IMR-90 (cell line): ENCODE measurements around the gene PRPH2.

Experiments used
- CEBPB ChIP-seq: IDR thresholded peaks from 2 replicates; pipeline ENCODE4 v1.6.1; 2012; ENCODE audit warnings: low read depth, low read length, improper control_type of control experiment
- CHD1 ChIP-seq: IDR thresholded peaks from 2 replicates; pipeline ENCODE4 v1.6.1; 2012; ENCODE audit warnings: low read depth, low read length, improper control_type of control experiment
- CTCF ChIP-seq: conservative IDR thresholded peaks from 2 replicates; pipeline ENCODE4 v1.5.1; 2012; ENCODE audit warnings: mild to moderate bottlenecking, low read depth, low read length, improper control_type of control experiment
- FOS ChIP-seq: fragments of 150-350 bp; IDR thresholded peaks from 2 replicates; pipeline ENCODE4 v1.6.1; 2016; ENCODE audit warnings: low read depth, low read length
- MAFK ChIP-seq: IDR thresholded peaks from 2 replicates; pipeline ENCODE4 v1.6.1; 2012; ENCODE audit warnings: low read depth, low read length, improper control_type of control experiment
- MAZ ChIP-seq: IDR thresholded peaks from 2 replicates; pipeline ENCODE4 v1.6.1; 2012; ENCODE audit warnings: low read depth, mild to moderate bottlenecking, low read length, improper control_type of control experiment, moderate library complexity, borderline replicate concordance
- MXI1 ChIP-seq: IDR thresholded peaks from 2 replicates; pipeline ENCODE4 v1.6.1; 2012; ENCODE audit warnings: low read depth, mild to moderate bottlenecking, low read length, moderate library complexity, borderline replicate concordance
- POLR2A ChIP-seq: IDR thresholded peaks from 2 replicates; pipeline ENCODE4 v1.6.1; 2012; ENCODE audit warnings: mild to moderate bottlenecking, low read depth, low read length
- RAD21 ChIP-seq: IDR thresholded peaks from 2 replicates; pipeline ENCODE4 v1.6.1; 2012; ENCODE audit warnings: low read length, improper control_type of control experiment
- RCOR1 ChIP-seq: IDR thresholded peaks from 2 replicates; pipeline ENCODE4 v1.6.1; 2012; ENCODE audit warnings: mild to moderate bottlenecking, low read length, improper control_type of control experiment; ENCODE audit not compliant: insufficient replicate concordance
- RFX5 ChIP-seq: IDR thresholded peaks from 2 replicates; pipeline ENCODE4 v1.8.0; 2012; ENCODE audit warnings: low read depth, mild to moderate bottlenecking, low read length, moderate library complexity
- SMC3 ChIP-seq: fragments of 150-350 bp; IDR thresholded peaks from 2 replicates; pipeline ENCODE4 v1.6.1; 2016; ENCODE audit warnings: low read depth, mild to moderate bottlenecking, antibody characterized with exemption, low read length, moderate library complexity
- TF ChIP-seq, protein P1 (sequence below): fragments of 150-350 bp; IDR thresholded peaks from 2 replicates; pipeline ENCODE4 v1.6.1; 2017; ENCODE audit warnings: mild to moderate bottlenecking, antibody characterized with exemption, low read length, low read depth

GRCh38 chr6:42709871-42710270 is 12.5 kb downstream of the PRPH2 start:
- TF ChIP-seq CTCF (no peak), RFX5 (no peak), SMC3 (no peak), RCOR1 (no peak), CHD1 (no peak), POLR2A (no peak), FOS (no peak), MXI1 (no peak), CEBPB (no peak), RAD21 (no peak), MAZ (no peak), MAFK (no peak)
- TF ChIP-seq, protein P1, sequence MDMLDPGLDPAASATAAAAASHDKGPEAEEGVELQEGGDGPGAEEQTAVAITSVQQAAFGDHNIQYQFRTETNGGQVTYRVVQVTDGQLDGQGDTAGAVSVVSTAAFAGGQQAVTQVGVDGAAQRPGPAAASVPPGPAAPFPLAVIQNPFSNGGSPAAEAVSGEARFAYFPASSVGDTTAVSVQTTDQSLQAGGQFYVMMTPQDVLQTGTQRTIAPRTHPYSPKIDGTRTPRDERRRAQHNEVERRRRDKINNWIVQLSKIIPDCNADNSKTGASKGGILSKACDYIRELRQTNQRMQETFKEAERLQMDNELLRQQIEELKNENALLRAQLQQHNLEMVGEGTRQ: no peak
